Activated T-helper 9 cell treated with anti-CD3 and anti-CD28 coated beads, Interleukin-2, amount 50 U/mL, for 16 hours (primary cell): ENCODE data around the gene GIPC2.
"Not testable (repeated sequence)": the region's sequence is repeated elsewhere in the genome, so short reads cannot be mapped to it uniquely, and the experiment has no call there.

Source experiments
- DNase-seq: peaks from one replicate; pipeline ENCODE4 v3.0.0-alpha.2; 2020; ENCODE audit warnings: low read depth

The GIPC2 gene

DNA sequence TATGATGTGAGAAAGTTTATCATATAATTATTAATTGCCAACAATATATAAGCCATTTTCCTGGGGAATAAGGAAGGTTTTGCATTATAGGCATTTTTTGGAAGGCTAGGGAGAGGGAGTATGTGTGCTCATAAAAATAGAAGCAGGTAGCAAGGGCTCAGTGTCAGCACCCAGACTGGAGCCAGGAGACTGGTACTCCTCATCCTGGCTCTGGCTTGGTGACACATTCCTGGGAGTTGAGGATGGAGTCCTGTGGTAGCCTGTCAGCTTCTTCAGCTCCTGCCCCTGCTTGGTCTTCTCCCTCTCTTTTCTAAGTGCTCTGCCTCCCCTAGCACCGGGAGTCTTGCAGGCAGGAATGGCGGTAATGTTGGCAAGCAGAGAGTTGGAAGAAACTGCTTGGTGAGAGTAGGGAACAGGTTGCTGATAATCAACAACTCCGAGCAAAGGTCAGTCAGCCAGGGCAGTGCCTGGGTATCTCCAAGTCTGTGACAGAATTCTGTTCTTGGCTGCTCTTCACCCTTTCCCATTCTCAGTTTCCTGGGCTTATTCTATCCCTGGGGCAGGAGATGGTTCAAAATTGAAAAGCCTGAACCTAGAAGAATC, 23.0 kb downstream of the GIPC2 start:
- no peak for DNase-seq

DNA sequence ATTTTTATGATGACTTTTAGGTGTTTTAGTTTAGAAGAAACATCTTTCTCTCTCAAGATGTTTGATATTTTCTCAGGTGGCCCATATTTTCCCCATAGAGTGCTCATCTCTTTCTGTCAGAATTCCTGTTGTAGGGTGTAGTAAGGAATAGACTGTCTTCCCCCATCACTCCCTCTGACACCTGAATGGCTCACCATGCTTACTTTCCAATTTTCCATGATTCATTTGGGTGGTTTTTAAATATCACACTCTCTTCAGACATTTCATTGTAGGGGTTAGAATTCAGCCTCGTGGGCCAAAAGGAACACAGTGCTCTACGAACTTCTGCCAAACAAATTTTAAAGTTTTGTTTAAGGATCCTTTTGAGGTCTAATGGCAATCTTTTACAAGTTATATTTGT, 24.0 kb downstream of the GIPC2 start:
- DNase-seq = no peak

DNA sequence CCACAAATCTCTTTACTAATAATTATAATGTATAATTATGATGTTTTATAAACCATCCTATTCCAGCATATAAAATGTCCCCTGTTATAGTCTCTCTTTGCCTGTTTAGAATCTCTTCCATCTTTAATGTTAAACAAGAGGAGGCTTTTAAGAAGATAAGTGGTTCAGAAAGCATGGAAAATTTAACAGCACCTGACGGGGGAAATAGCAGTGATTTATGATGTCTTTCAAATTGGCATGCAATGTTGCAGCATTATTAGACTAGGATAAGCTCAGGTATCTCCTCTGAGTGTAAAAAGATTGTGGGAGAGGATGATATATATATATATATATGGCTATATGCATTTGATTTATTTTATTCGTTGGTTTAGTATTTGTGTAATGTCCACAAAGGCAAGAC, 24.4 kb downstream of the GIPC2 start:
- DNase-seq = no peak

DNA sequence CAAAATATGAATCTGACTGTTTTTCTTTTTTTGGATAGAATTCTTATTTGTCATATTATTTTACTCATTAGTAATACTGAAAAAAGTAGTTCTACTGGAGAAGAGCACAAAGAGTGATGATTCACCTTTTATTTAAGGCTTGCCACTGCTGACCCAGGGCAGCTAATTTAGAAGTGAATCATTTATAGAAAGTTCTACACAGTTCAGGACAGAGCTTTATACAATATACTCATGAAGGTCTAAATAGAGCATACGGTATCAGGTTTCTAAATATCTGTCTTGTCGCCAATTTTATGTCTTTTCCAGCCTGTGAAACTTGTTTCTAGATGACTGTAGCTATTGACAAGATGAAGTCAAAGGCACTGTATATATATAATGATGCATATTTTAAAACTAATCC, 25.0 kb downstream of the GIPC2 start:
- no peak for DNase-seq

DNA sequence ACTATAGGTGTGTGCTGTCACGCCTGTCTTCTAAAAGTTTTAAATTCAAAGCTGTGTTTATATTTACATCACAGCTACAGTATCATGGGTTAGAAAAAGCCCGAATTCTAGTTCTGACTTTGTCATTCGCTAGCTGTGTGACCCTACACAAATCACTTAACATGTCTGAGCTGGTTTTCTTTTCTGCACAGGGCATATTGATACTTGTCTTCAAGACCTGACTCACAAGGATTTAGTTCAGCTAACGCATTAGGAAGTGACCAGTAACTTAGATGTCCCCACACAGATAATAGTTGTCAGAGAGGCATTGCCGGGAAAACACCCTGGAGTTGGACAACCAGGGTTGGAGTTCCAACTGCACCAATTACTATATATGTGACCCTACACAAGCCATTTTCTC, 25.9 kb downstream of the GIPC2 start:
- DNase-seq = no peak

DNA sequence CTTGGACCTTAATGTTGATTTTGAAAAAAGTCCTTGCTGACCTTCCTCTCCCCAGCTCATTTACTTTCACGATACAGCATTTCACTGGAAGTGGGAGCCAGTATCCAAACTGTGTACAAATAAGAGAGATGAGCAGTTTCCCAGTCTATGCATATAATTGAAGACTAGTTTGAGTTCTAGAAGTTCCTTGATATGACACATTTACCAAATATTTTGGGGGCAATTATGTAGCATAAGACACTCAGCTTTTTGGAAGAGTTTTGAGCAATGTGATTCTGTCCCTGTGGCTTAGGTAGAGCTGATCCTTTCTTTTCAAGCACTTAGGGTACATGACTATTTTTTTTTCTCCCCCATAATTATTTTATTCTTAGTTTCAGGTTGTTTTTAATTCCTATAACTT, 26.4 kb downstream of the GIPC2 start:
- DNase-seq = no peak

DNA sequence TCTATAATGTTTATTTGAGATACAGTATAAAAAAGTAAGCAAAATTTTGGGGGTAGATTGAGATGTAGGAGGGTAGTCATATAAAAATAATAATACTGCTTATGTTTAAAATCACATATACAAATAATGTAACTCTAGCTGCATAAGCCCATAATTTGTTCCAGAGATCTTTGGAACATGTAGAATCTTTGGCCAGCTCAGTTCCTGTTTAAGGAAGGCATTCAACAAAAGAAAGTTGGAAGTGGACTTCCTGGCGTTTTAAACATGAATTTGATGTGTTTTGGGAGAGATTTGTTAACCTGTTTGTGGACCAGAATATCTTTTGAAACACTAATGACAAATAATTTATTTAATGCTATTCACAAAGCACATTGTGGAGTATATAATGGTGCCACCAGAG, 27.7 kb downstream of the GIPC2 start:
- no peak for DNase-seq

DNA sequence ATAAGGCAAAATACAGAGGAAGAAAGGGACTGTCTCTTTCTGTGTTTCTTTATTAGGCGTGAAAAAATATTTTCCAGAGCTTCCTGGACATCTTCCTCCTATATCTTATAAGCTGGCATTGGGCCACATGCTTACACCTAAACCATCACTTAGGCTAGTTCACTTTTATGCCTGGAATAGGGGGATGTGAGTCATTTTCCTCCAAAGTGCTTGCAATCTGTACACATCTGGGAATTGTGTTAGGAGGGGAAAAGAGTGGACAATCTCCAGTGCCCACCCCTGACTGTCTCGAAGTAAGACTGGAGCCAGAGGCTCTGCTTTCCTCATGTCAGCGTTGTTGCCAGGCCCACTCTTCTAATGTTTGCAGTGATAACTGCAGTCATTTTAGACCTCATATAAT, 29.9 kb downstream of the GIPC2 start:
- no peak for DNase-seq

DNA sequence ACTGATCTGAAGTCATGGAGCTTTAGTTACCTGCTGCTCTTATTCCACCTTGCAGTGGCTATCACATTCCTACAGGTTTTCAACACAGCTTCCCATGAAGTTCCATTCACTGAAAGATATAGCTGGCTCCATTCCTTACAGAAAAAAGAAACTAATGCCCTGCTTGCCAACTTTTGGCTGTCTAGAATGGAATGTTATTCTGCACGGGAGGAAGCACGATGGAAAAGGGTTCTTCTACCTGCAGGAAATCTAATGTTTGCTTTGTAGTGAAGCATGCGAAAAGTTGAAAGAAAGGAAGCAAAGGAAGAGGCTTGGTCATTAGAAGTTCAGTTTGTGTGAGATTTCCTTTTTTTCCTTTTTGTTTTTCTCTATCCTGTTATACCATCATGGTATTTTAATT, 32.6 kb downstream of the GIPC2 start:
- DNase-seq = no peak

DNA sequence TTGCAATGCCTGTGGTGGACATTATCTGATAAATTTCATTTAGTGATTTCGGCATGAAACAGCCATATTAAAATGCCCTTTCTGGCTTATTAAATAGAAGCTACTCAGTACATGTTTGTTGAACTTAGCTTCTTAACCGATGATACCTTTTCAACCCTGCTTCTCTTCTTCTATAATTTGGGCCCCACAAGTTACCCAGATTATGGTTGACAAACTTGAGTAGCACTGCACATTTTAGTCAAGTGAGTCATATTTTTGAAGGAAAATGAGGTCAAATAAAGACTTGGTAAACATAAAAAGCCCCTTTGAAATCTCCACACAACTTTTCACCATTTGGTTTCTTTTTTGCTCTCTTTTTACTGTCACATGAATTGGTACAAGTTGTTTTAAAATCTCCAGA, 33.8 kb downstream of the GIPC2 start:
- DNase-seq = no peak

DNA sequence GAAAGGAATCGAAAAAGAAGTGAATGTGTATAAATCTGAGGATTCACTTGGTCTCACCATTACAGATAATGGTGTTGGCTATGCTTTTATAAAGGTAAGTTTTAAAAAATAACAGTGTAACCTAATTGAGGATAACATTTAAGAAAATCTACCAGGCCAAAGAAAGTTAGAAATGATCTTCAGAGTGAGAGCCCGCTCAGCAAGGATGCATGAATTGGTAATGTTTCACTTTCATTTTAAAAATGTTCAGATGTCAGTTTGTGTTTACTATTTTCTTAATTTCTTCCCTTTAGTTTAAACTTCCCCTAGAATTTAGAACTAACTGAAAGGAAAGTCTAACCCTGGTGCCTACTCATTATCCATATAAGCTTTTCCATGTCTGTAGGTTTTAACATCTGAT, 35.0 kb downstream of the GIPC2 start:
- no peak for DNase-seq

DNA sequence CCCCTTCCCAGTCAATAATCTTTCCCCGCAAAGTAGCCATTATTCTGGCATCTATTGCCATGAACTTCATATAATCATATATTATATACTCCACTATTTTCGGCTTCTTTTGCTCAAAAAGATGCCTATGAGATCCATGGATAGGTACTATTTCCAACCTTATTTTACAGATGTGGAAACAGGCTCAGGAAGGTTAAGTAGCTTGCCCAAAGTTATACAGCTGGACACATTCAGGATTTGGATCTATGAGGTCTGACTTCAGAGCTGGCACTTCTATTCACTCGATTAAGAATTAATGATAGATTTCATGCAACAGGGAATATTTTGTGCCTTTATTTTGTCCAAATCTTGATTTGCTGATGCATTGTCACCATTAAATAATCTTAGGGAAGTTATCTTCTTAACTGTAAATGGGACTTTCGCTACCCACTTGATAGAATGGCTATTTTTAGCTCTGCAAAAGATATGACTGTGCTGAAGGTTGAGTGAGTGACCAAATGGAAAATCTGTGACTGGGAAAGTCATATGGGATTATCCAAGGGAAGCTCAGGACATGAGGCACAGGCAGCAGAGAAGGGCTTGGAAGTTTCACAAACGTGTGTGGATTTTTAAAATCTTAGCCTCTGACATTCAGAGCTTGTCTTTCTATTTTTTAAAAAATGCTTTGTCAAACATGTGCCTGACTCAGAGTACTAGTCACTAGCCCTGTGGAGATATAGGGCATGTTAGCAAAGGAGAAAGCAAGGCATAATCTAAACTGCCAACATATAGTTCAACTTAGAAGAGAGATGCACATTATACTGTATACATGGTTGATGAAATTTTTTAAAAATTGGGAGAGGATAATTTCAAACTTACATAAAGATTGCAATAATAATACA, 36.5 kb downstream of the GIPC2 start:
- no peak for DNase-seq

DNA sequence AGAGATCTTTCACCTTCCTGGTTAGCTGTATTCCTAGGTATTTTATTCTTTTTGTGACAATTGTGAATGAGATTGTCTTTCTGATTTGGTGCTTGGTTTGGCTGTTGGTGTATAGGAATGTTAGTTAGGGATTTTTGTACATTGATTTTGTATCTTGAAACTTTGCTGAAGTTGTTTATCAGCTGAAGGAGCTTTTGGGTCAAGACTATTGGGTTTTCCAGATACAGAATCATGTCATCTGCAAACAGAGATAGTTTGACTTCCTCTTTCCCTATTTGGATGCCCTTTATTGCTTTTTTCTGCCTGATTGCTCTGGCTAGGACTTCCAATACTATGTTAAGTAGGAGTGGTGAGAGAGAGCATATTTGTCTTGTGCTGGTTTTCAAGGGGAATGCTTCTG, 38.9 kb downstream of the GIPC2 start:
- not testable (repeated sequence) for DNase-seq

DNA sequence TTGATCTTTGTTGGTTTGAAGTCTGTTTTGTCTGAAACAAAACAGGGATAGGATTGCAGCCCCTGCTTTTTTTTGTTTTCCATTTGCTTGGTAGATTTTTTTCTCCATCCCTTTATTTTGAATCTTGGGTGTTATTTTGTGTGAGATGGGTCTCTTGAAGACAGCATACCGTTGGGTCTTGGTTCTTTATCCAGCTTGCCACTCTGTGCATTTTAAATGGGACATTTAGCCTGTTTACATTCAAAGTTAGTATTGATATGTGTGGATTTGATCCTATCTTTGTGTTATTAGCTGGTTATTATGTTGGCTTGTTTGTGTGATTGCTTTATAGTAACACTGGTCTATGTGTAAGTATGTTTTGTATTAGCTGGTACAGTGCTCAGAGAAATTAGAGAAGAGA, 40.9 kb downstream of the GIPC2 start:
- DNase-seq = no peak

DNA sequence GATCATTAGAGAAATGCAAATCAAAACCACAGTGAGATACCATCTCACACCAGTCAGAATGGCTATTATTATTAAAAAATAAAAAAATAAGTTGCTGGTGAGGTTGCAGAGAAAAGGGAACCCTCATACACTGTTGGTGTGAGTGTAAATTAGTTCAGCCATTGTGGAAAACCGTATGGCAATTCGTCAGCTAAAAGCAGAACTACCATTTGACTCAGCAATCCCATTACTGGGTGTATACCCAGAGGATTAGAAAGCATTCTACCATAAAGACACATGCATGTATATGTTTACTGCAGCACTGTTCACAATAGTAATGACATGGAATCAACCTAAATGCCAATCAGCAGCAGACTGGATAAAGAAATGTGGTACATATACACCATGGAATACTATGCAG, 42.2 kb downstream of the GIPC2 start:
- no peak for DNase-seq

DNA sequence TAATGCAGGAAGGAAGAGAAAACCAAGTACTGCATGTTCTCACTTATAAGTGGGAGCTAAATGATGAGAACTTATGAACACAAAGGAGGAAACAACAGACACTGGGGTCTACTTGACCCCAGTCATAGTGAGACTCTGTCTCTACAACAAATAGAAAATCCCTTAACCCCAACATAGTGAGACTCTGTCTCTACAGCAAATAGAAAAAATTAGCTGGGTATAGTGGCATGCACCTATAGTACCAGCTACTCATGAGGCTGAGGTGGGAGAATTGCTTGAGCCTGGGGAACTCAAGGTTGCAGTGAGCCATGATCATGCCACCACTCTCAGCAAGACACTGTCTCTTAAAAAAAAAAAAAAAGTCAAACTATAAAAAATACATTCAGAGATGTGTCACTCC, 42.7 kb downstream of the GIPC2 start:
- DNase-seq = no peak

DNA sequence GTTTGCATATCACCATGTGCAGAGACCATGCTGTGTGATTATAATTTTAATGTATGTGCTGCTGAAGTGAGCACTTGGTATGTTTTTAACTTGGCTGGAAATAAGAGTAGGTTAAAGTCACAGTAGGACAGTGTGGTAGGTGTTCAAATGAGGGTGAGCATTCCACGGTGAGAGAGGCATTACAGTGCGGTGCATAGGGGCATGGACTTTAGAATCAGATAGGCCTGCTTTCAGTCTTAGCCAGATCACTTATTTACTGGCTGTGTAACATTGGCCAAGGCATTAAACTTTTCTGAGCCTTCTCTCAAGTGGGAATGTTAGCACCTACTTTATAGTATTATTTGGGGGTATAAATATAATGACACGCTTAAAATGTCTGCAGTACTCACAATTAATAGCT, 43.2 kb downstream of the GIPC2 start:
- no peak for DNase-seq

DNA sequence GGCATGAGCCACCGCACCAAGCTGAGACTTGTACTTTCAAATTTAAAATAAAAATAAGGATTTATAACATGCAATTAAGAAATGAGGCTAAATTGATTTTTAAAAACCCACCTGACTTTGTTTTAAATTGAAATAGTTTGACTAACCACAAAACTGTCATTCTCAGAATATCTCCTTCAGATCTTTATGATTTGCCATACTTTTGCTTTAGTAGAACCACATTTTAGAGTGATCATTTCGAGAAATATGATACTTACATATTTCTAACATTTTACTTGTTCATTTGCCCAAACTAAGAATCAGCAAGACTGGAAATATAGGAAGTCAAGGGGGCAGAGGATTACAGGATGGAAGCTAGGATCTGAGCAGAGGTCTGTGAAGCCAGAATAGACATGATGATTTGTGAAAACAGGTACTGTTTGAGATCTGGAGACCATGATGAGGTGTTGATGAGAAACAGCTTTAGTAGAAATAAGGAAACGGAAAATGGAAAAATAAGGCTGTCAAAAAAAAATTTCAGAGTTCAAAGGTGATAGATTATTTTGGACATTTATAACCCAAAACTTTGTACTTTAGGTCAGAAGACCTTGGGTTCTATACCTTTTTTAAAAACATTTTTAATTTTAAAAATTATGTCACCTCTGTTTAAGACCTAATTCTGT, 44.8 kb downstream of the GIPC2 start:
- DNase-seq = no peak

DNA sequence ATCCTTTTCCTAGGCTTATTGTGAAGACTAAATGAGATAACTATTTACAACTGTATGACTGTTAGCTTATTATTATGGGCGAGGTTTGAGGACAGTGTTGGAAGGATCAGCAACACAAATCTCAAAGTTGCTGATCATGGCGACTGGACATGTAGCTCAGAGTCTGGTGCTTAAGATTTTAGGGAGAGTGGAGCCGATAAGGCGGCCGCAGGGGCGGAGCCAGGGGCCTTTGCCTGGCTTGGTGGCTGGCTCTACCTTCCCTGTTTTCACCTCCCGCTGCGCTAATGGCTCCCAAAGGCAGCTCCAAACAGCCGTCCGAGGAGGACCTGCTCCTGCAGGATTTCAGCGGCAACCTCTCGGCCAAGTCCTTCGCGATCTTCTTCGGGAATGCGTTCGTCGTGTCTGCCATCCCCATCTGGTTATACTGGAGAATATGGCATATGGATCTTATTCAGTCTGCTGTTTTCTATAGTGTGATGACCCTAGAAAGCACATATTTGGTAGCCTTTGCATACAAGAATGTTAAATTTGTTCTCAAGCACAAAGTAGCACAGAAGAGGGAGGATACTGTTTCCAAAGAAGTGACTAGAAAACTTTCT, 45.5 kb downstream of the GIPC2 start:
- DNase-seq = no peak

DNA sequence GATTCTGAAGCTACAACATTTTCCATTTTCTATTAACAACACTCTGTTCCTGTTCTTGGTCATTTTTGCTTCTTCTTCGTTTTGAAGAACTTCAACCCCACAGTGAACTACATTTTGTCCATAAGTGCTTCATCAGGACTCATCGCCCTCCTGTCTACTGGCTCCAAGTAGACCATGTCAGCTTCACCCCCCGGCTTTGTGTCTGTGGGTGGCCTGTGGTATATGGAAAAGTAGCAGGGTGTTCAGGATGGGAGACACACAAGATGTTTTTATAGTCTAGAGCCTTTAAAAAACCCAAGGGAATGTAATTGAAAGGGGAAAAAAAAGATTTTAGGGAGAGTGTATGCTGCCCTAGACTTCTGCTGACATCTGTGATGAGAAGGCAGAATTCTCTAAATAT, 46.1 kb downstream of the GIPC2 start:
- no peak for DNase-seq

DNA sequence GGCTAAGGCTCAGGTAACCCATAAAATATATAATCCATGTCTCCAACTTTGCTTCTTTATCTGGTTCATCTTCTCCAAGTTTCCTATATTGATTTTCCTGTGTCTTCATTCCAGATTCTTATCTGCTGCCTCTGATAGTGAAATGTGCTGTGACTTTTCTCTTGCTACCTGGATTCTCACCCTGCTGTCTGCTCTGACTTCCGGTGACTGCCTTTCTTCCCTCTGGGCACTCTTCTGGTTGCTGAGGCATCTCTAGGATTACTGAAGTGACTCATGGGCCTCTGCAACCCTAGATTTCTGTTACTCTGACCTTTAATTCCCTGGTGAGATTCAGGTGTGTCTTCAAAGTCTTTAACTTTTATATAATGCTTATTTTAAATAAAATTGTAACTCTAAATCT, 46.9 kb downstream of the GIPC2 start:
- DNase-seq = no peak

DNA sequence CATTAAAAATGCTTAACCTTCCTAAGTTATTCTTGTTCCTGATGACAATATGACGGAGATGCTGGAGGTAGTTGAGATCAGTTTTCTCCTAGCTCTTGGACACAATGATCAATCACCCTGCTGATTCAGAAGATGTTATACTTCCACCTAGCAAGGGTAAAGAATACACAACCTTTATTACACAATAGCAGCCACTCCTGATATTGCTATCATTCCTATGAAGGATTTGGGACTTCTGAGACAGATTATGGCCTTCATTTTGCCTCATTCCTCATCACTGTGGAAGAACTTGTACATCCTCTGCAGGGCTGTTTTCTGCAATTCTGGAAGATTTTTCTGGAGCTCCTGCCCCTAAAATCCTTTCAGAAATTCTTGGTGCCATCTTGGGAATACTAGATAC, 47.8 kb downstream of the GIPC2 start:
- no peak for DNase-seq

DNA sequence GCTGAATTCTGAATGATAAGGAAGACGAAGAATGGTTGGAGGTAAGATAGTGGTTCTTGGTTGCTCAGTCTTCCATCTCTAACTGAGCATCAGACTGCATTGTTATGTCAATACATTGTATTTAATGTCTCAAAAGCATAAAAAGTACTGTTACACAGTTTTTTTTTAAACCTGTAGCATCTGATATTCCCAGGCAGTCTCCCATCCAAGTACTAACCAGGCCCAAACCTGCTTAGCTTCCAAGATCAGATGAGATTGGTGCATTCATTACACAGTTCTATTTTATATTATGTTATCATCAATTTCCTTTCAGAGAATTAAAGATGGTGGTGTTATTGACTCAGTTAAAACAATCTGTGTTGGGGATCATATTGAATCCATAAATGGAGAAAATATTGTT, 48.9 kb downstream of the GIPC2 start:
- DNase-seq = no peak
